ENCODE measurements around the gene IQSEC2.

Gene IQSEC2

GRCh38 chrX:53246231-53246630 is 35.2 kb downstream of the IQSEC2 start:
- H3K4me3 ChIP-seq (ENCODE audit: low read depth, low read length), result no peak overlapping the region
- DNase-seq (ENCODE audit: low read depth), result no peak
- TF ChIP-seq POLR2A (IDR thresholded peaks at IDR 0.05; ENCODE audit: extremely low read depth, insufficient read length) (no peak), MYC (IDR thresholded peaks at IDR 0.05; ENCODE audit: low read depth, low read length) (no peak), CTCF (IDR thresholded peaks at IDR 0.05; ENCODE audit: low read depth, low read length) (no peak)

GRCh38 chrX:53244610-53245009 is 36.8 kb downstream of the IQSEC2 start:
- H3K4me3 ChIP-seq (ENCODE audit: low read depth, low read length), result no peak overlapping the region
- DNase-seq (ENCODE audit: low read depth), result no peak
- TF ChIP-seq MYC (IDR thresholded peaks at IDR 0.05; ENCODE audit: low read depth, low read length) (no peak), CTCF (IDR thresholded peaks at IDR 0.05; ENCODE audit: low read depth, low read length) (no peak), POLR2A (IDR thresholded peaks at IDR 0.05; ENCODE audit: extremely low read depth, insufficient read length) (no peak)
- TF ChIP-seq, protein P1, sequence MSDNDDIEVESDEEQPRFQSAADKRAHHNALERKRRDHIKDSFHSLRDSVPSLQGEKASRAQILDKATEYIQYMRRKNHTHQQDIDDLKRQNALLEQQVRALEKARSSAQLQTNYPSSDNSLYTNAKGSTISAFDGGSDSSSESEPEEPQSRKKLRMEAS (IDR thresholded peaks at IDR 0.05; ENCODE audit: low read depth, low read length), result no peak

DNA sequence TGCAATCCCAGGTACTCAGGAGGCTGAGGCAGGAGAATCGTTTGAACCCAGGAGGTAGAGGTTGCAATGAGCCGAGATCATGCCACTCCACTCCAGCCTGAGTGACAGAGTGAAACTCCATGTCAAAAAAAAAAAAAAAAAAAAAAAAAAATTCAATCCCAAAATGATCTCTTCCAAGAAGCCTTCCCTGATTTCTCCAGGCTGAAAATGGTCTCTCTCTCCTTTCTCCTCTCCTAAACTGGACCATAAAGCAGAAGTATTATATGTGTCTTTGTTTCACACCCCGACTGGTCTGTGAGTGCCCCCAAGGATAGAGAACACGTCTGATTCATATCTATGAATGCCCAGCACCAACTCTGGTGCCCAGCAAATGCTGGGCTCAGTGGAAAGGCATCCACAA is 39.1 kb downstream of the IQSEC2 start:
- H3K4me3 ChIP-seq (ENCODE audit: low read depth, low read length), result no peak overlapping the region
- TF ChIP-seq MYC (IDR thresholded peaks at IDR 0.05; ENCODE audit: low read depth, low read length) (no peak), CTCF (IDR thresholded peaks at IDR 0.05; ENCODE audit: low read depth, low read length) (no peak), POLR2A (IDR thresholded peaks at IDR 0.05; ENCODE audit: extremely low read depth, insufficient read length) (no peak)

DNA sequence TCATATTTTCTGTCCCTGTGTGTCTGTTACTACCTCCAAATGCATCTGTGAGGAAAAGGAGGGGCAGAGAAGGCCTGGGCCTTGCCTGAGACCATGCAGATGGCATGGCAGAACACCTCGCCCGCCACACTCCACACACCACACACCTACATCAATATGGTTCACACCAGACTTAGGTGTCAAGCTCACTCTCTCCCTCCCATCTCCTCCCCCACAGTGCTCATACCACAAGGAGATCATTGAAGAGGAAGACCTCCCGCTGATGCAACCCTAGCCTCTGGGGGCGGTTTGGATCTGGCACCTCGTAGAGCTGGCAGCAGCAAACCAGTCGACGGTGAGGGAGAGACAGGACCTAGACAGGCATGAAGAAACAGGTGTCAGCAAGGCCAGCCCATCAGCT is 39.8 kb downstream of the IQSEC2 start:
- H3K4me3 ChIP-seq (ENCODE audit: low read depth, low read length), result no peak overlapping the region
- no peak for TF ChIP-seq MYC (IDR thresholded peaks at IDR 0.05; ENCODE audit: low read depth, low read length)
- TF ChIP-seq POLR2A (IDR thresholded peaks at IDR 0.05; ENCODE audit: extremely low read depth, insufficient read length), result no peak
- TF ChIP-seq CTCF (IDR thresholded peaks at IDR 0.05; ENCODE audit: low read depth, low read length), result no peak
- TF ChIP-seq, protein P1 (IDR thresholded peaks at IDR 0.05; ENCODE audit: low read depth, low read length), result no peak
- DNase-seq (ENCODE audit: low read depth), result peak; percentile 77

More for the DNA sequence above, 39.1 kb downstream of the IQSEC2 start:
- no peak for DNase-seq (ENCODE audit: low read depth)

DNA sequence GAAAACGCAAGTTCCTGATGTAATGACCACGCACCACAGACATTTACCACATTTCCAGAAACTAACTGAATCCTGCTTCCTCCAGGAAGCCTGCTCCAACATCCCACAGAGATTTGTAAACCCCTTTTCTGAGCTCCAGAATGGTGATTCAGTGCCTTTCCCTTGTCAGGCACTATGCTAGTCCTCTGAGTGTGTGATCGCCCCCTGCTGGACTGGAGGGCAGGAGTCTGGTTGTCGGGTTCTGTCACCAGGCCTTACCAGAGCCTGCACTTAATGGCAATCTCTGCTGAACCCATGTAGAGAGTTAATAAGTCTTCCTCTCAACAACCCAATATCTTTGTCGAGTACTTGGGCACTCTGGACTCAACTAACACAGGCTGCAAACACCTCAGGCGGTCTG is 41.9 kb downstream of the IQSEC2 start:
- TF ChIP-seq POLR2A (IDR thresholded peaks at IDR 0.05; ENCODE audit: extremely low read depth, insufficient read length) (no peak), CTCF (IDR thresholded peaks at IDR 0.05; ENCODE audit: low read depth, low read length) (peak; percentile 34)
- TF ChIP-seq, protein P1 (IDR thresholded peaks at IDR 0.05; ENCODE audit: low read depth, low read length), result no peak
- peak; percentile 56 for DNase-seq (ENCODE audit: low read depth)
- no peak overlapping the region for H3K4me3 ChIP-seq (ENCODE audit: low read depth, low read length)

DNA sequence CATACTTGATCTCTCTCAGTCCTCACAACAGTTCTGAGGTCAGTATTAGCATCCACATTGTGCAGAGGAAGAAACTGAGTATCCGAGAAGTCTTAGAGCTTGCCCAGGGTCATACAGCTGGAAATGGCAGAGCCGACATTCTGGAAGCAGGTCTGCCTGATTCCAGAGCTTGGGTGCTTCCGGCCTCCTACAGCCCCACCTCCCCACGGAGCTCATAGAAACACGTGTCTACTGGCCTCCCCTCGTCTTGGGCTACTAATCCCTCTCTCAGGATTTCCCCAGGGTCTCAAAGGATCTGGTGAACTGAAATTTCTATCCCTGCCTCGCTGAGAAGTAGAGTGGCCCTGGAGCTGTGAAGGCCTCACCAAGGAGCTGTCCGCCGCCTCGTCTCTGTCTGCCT is 44.3 kb downstream of the IQSEC2 start:
- no peak overlapping the region for H3K4me3 ChIP-seq (ENCODE audit: low read depth, low read length)
- no peak for DNase-seq (ENCODE audit: low read depth)
- TF ChIP-seq MYC (IDR thresholded peaks at IDR 0.05; ENCODE audit: low read depth, low read length) (no peak), POLR2A (IDR thresholded peaks at IDR 0.05; ENCODE audit: extremely low read depth, insufficient read length) (no peak), CTCF (IDR thresholded peaks at IDR 0.05; ENCODE audit: low read depth, low read length) (no peak)
- TF ChIP-seq, protein P1 (IDR thresholded peaks at IDR 0.05; ENCODE audit: low read depth, low read length), result no peak

Data from NB4 (cell line).